ENCODE data around the gene GNAI3.

The GNAI3 gene

GRCh38 chr1:109557520-109557919, 9.1 kb downstream of the GNAI3 start:
- no peak overlapping the region for H3K27ac ChIP-seq
- TF ChIP-seq, protein P1, sequence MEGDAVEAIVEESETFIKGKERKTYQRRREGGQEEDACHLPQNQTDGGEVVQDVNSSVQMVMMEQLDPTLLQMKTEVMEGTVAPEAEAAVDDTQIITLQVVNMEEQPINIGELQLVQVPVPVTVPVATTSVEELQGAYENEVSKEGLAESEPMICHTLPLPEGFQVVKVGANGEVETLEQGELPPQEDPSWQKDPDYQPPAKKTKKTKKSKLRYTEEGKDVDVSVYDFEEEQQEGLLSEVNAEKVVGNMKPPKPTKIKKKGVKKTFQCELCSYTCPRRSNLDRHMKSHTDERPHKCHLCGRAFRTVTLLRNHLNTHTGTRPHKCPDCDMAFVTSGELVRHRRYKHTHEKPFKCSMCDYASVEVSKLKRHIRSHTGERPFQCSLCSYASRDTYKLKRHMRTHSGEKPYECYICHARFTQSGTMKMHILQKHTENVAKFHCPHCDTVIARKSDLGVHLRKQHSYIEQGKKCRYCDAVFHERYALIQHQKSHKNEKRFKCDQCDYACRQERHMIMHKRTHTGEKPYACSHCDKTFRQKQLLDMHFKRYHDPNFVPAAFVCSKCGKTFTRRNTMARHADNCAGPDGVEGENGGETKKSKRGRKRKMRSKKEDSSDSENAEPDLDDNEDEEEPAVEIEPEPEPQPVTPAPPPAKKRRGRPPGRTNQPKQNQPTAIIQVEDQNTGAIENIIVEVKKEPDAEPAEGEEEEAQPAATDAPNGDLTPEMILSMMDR (IDR thresholded peaks at IDR 0.05; ENCODE audit: low read depth, low read length, missing control alignments), result no peak
- H3K4me3 ChIP-seq (ENCODE audit: low read depth, low read length), result no peak overlapping the region
- in situ Hi-C loops (cut with HindIII; ENCODE audit: low pct_ligation_motif_present, low sequenced_read_pairs), result no loop called here
- DNase-seq, result no peak
- no peaks in the 10 kb centered on the region for H3K27me3 ChIP-seq (replicated peaks)
- no peaks in the 10 kb centered on the region for H3K36me3 ChIP-seq (replicated peaks)

DNA sequence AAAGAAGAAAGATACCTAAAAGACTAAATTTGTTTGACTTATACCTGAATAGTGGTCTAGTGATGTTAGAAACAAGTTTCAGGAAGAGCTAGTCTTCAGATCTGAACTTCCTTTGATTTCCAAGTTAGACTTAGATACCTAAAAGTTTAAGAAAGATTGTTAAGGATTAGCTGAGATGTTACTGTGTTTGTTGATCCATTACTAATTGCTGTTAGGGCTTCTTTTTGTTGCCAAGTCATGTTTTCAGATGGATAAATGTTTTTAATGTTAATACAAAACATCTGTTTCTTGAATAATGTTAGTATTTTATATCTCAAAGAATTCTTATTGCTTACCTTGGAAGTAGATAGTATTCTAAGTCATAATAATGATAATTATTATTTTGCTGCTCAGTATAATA, 11.6 kb downstream of the GNAI3 start:
- H3K27ac ChIP-seq, result no peak overlapping the region
- H3K27me3 ChIP-seq (replicated peaks), result no peaks in the 10 kb centered on the region
- no peak overlapping the region for H3K4me3 ChIP-seq (ENCODE audit: low read depth, low read length)
- no peak for DNase-seq
- in situ Hi-C loops (cut with HindIII; ENCODE audit: low pct_ligation_motif_present, low sequenced_read_pairs), result no loop called here
- TF ChIP-seq, protein P1 (IDR thresholded peaks at IDR 0.05; ENCODE audit: low read depth, low read length, missing control alignments), result no peak
- no peaks in the 10 kb centered on the region for H3K36me3 ChIP-seq (replicated peaks)

DNA sequence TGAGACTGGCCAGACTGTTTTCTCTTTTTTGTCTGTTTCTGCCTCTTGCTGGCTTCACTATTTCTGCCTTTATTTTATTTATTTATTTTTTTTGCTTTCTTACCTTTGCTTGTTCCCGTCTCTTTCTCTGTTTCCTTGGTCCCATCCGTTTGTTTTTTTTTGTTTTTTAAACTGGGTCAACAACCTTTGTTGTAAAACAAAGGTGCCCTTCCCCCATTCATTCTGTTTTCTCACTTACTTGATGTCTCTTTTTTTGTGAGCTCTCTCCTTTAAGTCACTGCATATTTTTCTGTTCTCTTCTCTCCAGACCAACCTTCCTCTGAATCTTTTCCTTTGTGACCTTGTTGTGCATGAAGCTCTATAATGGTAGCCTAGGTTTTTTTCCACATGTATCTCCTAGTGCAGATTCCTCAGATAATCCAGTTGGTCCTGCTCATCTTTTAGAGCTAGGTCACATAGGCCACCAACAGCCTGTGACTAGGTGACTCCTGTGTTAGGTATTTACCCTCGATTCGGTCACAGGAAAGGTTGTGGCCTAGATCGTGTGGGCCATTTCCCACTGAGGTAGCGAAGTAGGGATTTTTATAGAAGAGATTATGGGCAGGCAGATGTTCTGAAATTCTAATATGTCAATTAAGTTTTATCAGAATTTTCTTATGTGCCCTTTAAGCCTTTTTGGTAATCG, 15.9 kb downstream of the GNAI3 start:
- in situ Hi-C loops (cut with HindIII; ENCODE audit: low pct_ligation_motif_present, low sequenced_read_pairs), result no loop called here
- DNase-seq, result no peak
- Histone ChIP-seq H3K27me3 (replicated peaks) (no peaks in the 10 kb centered on the region), H3K36me3 (replicated peaks) (no peaks in the 10 kb centered on the region), H3K4me3 (ENCODE audit: low read depth, low read length) (no peak overlapping the region), H3K27ac (no peak overlapping the region)
- TF ChIP-seq, protein P1 (IDR thresholded peaks at IDR 0.05; ENCODE audit: low read depth, low read length, missing control alignments), result no peak

GRCh38 chr1:109565241-109565640, 16.8 kb downstream of the GNAI3 start:
- in situ Hi-C loops (cut with HindIII; ENCODE audit: low pct_ligation_motif_present, low sequenced_read_pairs), result no loop called here
- Histone ChIP-seq H3K4me3 (ENCODE audit: low read depth, low read length) (no peak overlapping the region), H3K27me3 (replicated peaks) (no peaks in the 10 kb centered on the region), H3K36me3 (replicated peaks) (no peaks in the 10 kb centered on the region), H3K27ac (no peak overlapping the region)
- TF ChIP-seq, protein P1 (IDR thresholded peaks at IDR 0.05; ENCODE audit: low read depth, low read length, missing control alignments), result no peak
- no peak for DNase-seq

DNA sequence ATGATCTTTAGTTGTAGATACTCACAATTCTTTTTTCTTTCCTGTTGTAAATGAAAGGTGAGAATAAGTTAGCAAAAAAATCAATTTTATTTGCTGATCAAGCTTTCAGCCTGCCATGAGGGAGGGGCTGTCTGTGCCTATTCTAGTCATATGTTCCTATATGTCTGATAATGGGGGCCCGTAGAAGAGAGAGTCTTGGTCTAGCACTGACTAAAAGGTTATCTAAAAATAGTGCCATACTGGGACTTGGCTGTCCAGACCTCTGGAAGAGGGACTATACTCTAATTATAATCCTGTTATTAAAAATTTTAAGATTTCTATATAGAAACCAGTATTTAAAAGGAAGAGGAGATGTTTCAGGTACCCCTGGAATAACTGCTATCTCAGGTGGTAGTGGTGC, 18.6 kb downstream of the GNAI3 start:
- no peak overlapping the region for H3K27ac ChIP-seq
- in situ Hi-C loops (cut with HindIII; ENCODE audit: low pct_ligation_motif_present, low sequenced_read_pairs), result no loop called here
- TF ChIP-seq, protein P1 (IDR thresholded peaks at IDR 0.05; ENCODE audit: low read depth, low read length, missing control alignments), result no peak

More for the DNA sequence above, 18.6 kb downstream of the GNAI3 start:
- no peak overlapping the region for H3K4me3 ChIP-seq (ENCODE audit: low read depth, low read length)
- H3K36me3 ChIP-seq (replicated peaks), result no peaks in the 10 kb centered on the region
- H3K27me3 ChIP-seq (replicated peaks), result no peaks in the 10 kb centered on the region
- DNase-seq, result no peak
